ENCODE results near the gene DUSP9. TPM values are rescaled to one million over a fixed set of nuclear protein-coding genes. Genes with fewer than 3 reads are reported as not detected.
"Not testable (repeated sequence)": the region's sequence is repeated elsewhere in the genome, so short reads cannot be mapped to it uniquely, and the experiment has no call there.

The DUSP9 gene
- total RNA-seq, 1 experiment from 2014 or later, result 8.6 TPM

DNA sequence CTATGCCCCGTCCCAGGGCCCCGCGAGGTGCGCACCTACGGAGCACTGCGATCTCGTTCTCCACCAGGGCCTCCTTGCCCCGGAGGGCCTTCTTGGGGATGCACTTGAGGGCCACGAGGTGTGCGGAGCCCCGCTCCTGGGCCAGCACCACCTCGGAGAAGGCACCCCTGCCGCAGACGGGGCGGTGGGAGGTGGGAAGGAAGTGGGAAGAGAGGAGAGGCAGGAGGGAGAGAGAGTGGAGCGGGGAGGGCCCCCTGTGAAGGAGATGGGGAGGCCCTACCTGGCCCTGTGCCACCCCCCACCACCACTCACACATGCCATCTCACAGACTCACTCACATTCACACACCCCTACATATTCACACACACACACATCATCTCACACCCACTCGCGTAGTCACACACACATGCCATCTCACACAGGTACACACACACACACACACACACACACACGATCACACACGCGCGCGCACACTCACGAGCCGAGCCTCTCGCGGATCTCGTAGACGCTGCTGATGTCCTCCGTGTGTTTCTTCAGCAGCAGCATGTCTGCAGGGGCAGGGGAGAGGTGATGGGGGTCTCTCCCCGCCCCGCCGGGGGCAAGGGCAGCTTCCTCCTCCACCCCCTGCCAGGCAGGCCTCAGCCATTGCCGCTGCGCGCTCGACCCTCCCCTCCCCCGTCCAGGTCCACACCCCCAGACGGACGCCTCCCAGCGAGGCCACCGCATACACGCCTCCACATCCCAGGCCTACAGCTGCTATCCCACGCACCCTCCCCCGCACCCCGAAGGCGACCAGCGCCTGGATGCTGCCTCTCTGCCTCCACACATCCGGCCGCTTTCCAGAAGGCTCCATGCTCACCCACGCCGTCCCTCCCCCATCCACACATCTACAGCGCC, 25.8 kb downstream of the DUSP9 start:
- H3K27me3 ChIP-seq, result no peaks in the 10 kb centered on the region
- no peak for DNase-seq
- no peaks in the 10 kb centered on the region for H3K9me3 ChIP-seq
- H3K4me3 ChIP-seq, result no peak overlapping the region
- no peaks in the 10 kb centered on the region for H3K36me3 ChIP-seq

DNA sequence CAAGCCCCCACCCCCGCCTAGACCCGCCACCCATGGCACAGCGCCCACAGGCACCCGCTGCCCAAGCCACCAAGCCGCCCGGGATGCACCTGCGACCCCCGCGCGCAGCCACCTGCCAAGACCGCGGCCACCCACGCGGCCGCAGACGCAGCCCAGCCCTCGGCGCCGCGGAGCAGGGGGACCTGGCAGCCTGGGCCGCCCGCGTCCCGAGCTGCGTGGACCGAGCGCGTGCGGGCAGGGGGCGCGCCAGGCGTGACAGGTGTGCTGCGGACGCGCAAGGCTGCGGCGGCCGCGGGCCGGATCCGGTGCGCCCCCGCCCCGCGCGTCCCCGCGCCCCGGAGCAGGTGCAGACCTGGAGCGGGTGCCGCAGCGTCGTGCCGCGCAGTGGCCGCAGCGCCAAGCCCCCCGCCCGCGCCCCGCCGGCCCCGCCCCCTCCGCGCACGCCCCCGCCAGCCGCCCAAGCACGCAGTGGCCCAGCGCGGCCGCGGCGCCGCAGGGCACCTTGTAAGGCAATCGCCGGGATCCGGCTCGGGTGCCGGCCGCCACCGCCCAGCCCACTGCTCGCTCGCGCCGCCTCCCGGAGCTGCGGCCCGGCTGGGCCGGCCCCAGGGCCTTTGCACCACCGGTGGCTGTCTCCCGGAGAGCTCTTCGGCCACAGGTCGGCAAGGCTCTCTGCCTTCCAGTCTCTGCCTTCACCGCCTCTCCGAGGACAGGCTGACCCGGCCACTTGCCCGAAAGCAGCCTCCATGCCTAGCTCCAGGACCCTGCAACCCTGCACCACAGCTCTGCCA, 26.6 kb downstream of the DUSP9 start, which contains the start of gene PNCK:
Gene PNCK, minus strand, starts transcription at position 386 of the 791 bp plus-strand sequence. CDS start 737 bp downstream, outside the sequence.
- no peaks in the 10 kb centered on the region for H3K36me3 ChIP-seq
- no peaks in the 10 kb centered on the region for H3K27me3 ChIP-seq
- no peak for DNase-seq
- H3K4me3 ChIP-seq, result no peak within 1 kb of the TSS
- H3K9me3 ChIP-seq, result no peaks in the 10 kb centered on the region

DNA sequence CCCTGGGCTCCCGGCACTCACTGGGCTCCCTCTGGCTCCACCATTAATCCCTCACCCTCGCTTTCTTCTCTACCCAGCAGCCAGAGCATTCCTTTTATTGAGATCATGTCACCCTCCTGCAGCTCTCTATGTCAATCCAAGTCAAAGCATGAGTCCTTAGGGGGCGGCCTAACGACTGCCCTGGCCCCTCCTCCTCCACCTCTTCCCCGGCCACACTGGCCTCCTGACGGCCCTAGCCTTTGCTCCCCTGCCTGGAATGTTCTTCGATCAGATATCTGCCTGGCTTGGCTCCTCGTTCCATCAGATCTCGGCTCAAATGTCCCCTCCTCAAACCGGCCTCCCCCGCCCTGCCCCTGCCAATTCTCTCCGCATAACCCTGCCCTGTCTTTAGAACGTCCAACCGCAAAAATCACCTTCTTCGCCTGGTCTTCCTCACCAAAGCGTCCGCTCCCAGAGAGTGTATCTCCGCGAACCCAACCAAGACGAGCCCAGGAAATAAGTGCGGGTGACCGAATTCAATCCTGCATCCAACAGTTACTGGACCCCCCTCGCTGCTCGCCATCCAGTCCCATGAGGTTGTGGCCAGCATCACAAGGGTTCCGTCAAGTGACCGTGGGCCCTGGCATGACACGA, 27.3 kb downstream of the DUSP9 start:
- DNase-seq, result no peak
- no peaks in the 10 kb centered on the region for H3K27me3 ChIP-seq

DNA sequence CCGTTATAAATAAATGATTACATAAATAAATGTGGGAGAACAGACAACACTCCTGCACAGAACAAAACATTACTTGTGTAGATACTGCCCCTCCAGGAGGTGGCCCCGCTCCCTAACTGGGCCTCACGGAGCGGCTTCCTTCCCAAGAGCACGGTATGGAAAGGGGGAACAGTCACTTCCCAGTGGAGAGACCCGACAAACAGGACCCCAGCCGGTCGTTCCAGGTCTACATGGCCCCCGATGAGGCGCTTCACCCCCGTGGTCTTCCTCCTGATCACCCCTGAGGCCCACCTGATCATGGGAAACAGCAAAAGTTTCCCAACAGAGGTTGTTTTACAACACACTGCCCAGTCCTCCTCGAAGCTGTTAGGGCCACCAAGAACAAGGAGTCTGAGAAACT, 34.2 kb downstream of the DUSP9 start:
- H3K36me3 ChIP-seq, result no peaks in the 10 kb centered on the region
- no peaks in the 10 kb centered on the region for H3K27me3 ChIP-seq
- H3K9me3 ChIP-seq, result no peaks in the 10 kb centered on the region
- no peak for DNase-seq
- no peak overlapping the region for H3K4me3 ChIP-seq

More for the DNA sequence above, 27.3 kb downstream of the DUSP9 start:
- H3K36me3 ChIP-seq, result no peaks in the 10 kb centered on the region
- no peak overlapping the region for H3K4me3 ChIP-seq
- H3K9me3 ChIP-seq, result no peaks in the 10 kb centered on the region

DNA sequence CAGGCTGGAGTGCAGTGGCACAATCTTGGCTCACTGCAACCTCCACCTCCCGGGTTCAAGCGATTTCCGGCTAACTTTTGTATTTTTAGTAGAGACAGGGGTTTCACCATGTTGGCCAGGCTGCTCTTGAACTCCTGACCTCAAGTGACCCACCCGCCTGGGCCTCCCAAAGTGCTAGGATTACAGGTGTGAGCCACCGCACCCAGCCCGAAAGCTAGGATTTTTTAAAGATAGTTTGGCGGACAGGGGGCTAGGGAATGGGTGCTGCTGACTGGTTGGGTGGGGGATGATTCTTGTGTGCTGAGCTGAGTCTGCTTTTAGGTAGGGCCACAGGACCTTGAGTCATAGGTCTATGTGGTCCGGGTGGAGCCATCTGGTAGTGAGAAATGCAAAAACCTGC, 36.5 kb downstream of the DUSP9 start:
- not testable (repeated sequence) for H3K4me3 ChIP-seq, DNase-seq, H3K9me3 ChIP-seq, H3K27me3 ChIP-seq, H3K36me3 ChIP-seq

DNA sequence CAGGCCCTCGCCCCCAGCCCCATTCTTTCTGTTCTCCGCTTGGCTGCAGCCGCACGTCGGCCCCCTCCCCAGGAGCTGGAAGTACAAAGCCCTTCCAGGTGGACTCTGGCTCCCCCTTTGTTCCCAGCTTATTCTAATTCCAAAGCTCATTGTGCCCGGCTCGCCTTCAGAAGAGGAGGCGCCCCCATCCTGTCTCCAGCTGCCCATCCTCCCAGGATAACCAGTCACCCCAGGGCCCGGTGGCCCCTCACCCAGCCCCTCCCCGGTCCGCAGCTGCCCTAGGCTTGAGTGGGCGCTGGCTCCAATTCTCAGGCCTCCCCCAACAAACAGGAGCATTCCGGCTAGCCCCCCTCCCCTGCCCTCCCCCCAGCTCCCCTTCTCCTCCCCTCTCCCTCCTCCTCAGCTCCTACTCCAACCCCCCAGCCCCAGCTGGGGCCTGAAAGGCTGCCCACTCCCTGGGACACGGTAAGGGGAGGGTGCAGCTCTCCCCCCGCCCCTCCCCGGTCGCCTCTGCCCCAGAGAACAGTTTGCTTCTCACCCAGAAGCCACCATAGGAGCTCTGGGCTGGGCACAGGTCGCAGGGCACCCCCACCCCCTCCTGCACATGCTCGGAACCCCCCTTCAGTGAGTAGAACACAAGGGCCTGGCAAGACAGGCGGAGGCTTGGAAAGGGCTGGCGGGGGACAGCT, 37.6 kb downstream of the DUSP9 start:
- Histone ChIP-seq H3K9me3 (no peaks in the 10 kb centered on the region), H3K36me3 (no peaks in the 10 kb centered on the region), H3K4me3 (no peak overlapping the region), H3K27me3 (no peaks in the 10 kb centered on the region)
- no peak for DNase-seq

DNA sequence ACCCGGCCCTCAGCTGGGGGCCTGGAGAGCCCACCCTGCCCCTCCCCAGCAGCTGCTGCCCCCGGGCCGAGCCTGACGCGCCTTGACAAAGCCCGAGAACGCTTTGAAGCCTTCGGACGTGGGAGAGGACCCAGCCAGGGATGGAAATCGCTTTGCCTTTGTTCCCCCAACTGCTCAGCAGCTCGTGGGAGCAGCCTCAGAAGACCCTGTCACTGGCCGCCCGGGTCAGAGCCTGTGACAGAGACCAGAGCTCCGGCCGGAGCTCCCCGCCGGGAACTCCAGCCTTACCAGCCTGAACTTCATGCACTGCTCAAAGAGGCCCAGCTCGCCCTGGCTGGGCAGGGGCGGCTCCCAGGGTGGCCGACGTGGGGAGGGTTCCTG, 38.1 kb downstream of the DUSP9 start:
- DNase-seq, result no peak
- Histone ChIP-seq H3K9me3 (no peaks in the 10 kb centered on the region), H3K4me3 (no peak overlapping the region), H3K27me3 (no peaks in the 10 kb centered on the region), H3K36me3 (no peaks in the 10 kb centered on the region)

DNA sequence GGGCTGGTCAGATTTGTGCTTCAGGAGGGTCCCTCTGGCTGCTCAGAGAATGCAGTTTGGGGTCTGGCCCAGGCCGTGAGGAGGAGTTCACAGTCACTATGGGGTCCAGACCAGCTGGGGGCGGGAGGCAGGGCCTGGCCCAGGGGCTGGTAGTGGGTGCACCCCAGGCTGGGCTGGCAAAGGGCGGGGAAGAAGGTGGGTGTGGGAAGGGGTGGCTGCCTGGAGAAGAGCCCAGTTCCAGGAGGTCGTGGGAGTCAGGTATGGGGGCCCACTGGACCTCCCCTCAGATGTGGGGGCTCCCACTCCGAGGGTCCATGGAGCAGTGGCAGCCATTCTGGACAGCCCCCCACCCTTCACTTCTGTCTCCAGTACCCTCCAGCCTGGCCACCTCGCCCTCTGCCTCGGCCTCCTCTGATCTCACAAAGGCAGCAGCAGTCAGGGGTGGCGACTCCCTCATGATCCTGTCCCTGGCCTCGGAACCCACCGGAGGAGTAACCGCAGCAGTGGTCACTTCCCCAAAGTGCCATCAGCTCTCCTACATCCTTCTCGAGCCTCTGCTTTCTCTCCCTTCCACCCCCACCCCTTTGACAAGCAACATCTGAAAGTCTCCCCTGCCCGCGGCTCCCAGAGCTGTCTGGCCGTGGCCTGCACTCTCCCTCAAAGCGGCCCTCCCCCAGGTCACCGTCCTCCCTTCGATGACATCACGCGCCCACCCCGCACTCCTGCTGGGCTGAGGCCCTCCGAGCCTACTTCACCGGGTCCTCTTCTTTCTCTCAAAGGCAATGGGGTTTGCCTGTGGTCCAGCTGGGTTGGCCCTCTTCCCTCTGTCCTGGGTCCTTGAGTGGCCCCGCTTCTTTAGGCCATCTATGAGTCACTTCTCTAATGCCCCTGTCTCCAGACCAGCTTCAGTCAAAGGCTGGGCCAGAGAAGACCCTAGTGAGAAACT, 39.0 kb downstream of the DUSP9 start:
- no peak for DNase-seq
- H3K27me3 ChIP-seq, result no peaks in the 10 kb centered on the region
- no peaks in the 10 kb centered on the region for H3K9me3 ChIP-seq
- no peak overlapping the region for H3K4me3 ChIP-seq
- H3K36me3 ChIP-seq, result no peaks in the 10 kb centered on the region

DNA sequence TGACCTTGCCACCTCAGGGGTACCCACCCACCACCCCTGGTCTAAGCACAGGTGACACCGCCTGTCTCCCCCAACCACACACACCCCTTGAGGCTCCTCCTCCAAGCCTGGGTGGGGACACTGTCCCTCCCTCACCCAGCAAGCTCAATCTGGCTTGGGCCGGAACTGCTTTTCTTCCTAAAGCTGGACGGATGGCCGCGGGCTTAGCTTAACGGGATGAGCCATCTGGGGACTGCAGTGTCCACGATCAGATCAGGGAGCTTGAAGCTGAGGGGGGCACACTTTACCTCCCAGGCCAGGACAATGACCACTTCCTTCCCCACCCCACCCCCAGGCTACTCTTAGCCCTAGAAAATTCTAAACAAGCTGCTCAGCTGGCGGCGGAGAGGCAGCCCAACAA, 39.7 kb downstream of the DUSP9 start:
- H3K4me3 ChIP-seq, result no peak overlapping the region
- H3K36me3 ChIP-seq, result no peaks in the 10 kb centered on the region
- H3K9me3 ChIP-seq, result no peaks in the 10 kb centered on the region
- no peaks in the 10 kb centered on the region for H3K27me3 ChIP-seq
- no peak for DNase-seq

DNA sequence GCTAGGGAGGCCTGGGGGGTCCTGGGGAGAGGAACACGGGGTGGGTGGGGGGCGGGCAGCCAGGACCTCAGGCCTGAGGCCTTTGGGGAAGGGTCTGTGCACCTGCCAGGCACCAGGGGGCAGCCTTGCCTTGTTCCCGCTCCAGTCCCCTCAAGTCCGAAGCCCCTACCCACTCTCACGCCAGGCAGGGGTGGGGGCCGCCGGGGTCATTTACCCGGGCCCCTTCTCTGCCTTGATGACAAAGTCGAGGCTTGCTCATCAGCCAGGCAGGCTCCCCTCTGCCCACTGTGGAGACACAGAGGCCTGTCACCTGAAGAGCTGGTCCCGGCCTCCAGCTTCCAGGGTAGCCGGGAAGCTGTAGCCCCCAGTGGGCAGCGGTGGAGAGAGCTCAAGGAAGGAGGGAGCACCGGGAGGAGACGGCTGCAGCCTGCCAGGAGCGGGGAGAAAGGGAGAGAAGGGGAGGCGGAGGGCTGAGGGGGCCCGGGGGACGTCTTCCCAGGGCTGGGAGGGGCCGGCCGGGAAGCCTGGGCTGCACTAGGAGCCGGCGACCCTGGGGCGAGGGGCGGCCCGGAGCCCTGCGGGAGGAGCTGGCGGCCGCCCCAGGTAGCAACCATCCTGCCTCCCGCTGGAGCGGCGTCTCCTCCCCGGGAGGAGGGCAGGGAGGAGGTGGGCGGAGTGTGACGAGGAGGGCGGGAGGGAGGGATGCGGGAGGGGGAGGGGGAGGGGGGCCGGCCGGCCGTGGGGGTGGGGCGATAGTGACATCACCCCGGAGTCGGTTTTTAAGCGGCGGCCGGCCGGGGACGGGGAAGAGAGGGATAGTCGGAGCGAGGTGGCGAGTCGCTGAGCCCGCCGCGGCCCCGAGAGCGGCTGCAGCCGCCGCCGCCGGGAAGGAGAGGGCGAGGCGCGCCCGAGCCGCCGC, 40.4 kb downstream of the DUSP9 start, which contains the start of gene SLC6A8:
Gene SLC6A8, plus strand, starts transcription at position 806 of the 919 bp plus-strand sequence. CDS start 649 bp downstream, outside the sequence.
- Histone ChIP-seq H3K27me3 (no peaks in the 10 kb centered on the region), H3K9me3 (no peaks in the 10 kb centered on the region)

DNA sequence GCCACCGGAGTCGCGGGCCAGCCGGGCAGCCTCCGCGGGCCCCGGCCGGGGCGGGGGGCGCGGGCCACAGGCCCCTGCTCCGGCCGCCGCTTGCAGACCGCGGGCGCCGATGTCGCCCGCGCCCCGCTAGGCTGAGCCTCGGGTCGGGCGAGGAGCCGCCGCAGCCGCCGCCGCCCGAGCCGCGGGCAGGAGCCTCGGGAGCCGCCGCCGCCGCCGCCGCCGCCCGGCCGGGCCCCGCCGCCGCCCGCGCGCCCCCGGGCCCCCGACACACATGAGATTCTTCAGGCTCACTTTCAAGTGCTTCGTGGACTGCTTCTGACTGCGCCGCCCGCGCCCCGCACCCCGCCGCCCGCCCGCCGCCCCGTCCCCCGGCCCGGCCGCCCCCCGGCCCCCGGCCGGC, 41.1 kb downstream of the DUSP9 start:
- Histone ChIP-seq H3K4me3 (no peak overlapping the region), H3K9me3 (no peaks in the 10 kb centered on the region), H3K36me3 (no peaks in the 10 kb centered on the region), H3K27me3 (no peaks in the 10 kb centered on the region)
- no peak for DNase-seq

More for the DNA sequence above, 40.4 kb downstream of the DUSP9 start, which contains the start of gene SLC6A8:
- peak within 1 kb of the TSS; percentile 41; the same call in 1 of the 2 replicates for H3K4me3 ChIP-seq
- H3K36me3 ChIP-seq, result no peaks in the 10 kb centered on the region
- peak; percentile 62 for DNase-seq

DNA sequence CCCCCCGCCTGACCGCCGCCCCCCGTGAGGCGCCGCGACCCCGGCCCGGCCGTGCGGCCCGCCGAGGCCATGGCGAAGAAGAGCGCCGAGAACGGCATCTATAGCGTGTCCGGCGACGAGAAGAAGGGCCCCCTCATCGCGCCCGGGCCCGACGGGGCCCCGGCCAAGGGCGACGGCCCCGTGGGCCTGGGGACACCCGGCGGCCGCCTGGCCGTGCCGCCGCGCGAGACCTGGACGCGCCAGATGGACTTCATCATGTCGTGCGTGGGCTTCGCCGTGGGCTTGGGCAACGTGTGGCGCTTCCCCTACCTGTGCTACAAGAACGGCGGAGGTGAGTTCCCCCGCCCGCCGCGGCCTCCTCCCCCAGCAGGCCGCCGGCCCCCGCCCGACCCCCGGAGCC, 41.5 kb downstream of the DUSP9 start:
- no peak for DNase-seq
- Histone ChIP-seq H3K9me3 (no peaks in the 10 kb centered on the region), H3K36me3 (no peaks in the 10 kb centered on the region), H3K4me3 (peak overlapping the region; percentile 41; the same call in 1 of the 2 replicates), H3K27me3 (no peaks in the 10 kb centered on the region)

DNA sequence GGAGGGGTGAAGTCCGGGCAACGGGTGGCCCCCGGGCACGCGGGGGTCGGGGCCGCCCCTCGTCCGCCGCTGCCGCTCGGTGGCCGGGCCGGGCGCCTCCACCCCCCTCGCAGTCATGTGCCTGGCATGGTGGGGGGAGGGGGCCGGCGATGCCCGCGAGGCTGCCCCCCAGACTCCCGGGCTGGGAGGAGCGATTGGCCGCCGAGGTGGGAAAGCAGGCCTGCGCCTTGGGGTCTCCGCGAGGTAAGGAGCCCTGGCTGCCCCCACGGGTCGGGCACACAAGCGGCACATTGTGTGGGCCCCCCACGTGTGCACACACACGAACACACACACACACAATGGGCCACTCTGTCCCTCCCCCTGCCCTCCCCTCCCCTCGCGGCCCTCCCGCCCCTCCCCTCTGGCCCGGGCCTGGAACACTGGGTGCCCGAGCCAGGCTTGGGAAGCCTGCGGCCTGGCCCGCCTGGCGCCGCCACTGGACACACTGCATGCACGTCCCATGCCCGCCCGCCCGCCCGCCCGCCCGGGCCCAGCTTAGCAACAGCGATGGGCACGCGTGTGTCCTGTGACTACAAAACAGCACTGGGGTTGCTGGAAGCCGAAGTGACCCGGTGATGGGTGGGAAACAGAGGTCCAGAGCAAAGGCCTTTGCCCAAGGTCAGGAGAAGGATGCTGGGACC, 42.0 kb downstream of the DUSP9 start:
- Histone ChIP-seq H3K9me3 (no peaks in the 10 kb centered on the region), H3K36me3 (no peaks in the 10 kb centered on the region), H3K4me3 (peak overlapping the region; percentile 41), H3K27me3 (no peaks in the 10 kb centered on the region)
- DNase-seq, result peak; percentile 56
